Stimulated activated memory B cell treated with anti-CD40 and anti-IgM and Interleukin-4, amounts not matched to agents 10 μg/mL and 1 μg/mL and 100 μg/mL, for 72 hours (primary cell): ENCODE measurements around the gene MAZ.
"Not testable (repeated sequence)": the region's sequence is repeated elsewhere in the genome, so short reads cannot be mapped to it uniquely, and the experiment has no call there.

Experiments
- ATAC-seq: fragments of 150-1000 bp; cut with Tn5 transposase; 2 replicates; pipeline ENCODE4 v1.10.0; 2021
- H3K27ac Mint-ChIP-seq: one replicate; pipeline ENCODE4 v1.8.0; 2022; ENCODE audit warnings: mild to moderate bottlenecking, mixed read lengths
- H3K27me3 Mint-ChIP-seq: one replicate; pipeline ENCODE4 v1.8.0; 2022; ENCODE audit warnings: mixed read lengths
- H3K36me3 Mint-ChIP-seq: one replicate; pipeline ENCODE4 v1.8.0; 2022; ENCODE audit warnings: mixed read lengths
- H3K4me1 Mint-ChIP-seq: one replicate; pipeline ENCODE4 v1.8.0; 2022; ENCODE audit warnings: mixed read lengths
- H3K4me3 Mint-ChIP-seq: one replicate; pipeline ENCODE4 v1.8.0; 2022; ENCODE audit warnings: mild to moderate bottlenecking, moderate library complexity, mixed read lengths
- H3K9me3 Mint-ChIP-seq: one replicate; pipeline ENCODE4 v1.8.0; 2022; ENCODE audit warnings: mixed read lengths

MAZ gene

GRCh38 chr16:29806099-29806579 is at the start of gene MAZ:
TSS of gene MAZ (plus strand) at chr16:29806529. CDS start at chr16:29806702, 173 bp downstream.
- peak; percentile 3 for ATAC-seq
- Mint-ChIP-seq H3K4me3 (peak within 1 kb of the TSS; percentile 99), H3K9me3 (no peaks in the 10 kb centered on the region), H3K27ac (peak within 1 kb of the TSS; percentile 98), H3K36me3 (peaks cover 51% of the 10 kb centered on the region), H3K4me1 (peaks cover 52% of the 10 kb centered on the region), H3K27me3 (no peaks in the 10 kb centered on the region)

- H3K27me3 Mint-ChIP-seq = no peaks in the 10 kb centered on the region
- H3K9me3 Mint-ChIP-seq = no peaks in the 10 kb centered on the region
- no peaks in the 10 kb centered on the region for H3K36me3 Mint-ChIP-seq
- H3K4me3 Mint-ChIP-seq = no peak overlapping the region
- ATAC-seq = no peak
- peaks cover 30% of the 10 kb centered on the region for H3K4me1 Mint-ChIP-seq
- H3K27ac Mint-ChIP-seq = peak overlapping the region; percentile 75
Observed at GRCh38 chr16:29756654-29757053, 49.7 kb upstream of the MAZ start.

GRCh38 chr16:29757086-29757485 is 49.2 kb upstream of the MAZ start:
- not testable (repeated sequence) for H3K4me3 Mint-ChIP-seq, H3K36me3 Mint-ChIP-seq, ATAC-seq, H3K27me3 Mint-ChIP-seq, H3K9me3 Mint-ChIP-seq
- H3K27ac Mint-ChIP-seq = peak overlapping the region; percentile 75
- peaks cover 30% of the 10 kb centered on the region for H3K4me1 Mint-ChIP-seq

GRCh38 chr16:29757950-29758466 is 48.3 kb upstream of the MAZ start:
- ATAC-seq = no peak
- Mint-ChIP-seq H3K27me3 (no peaks in the 10 kb centered on the region), H3K27ac (peak overlapping the region; percentile 24), H3K4me1 (peaks cover 30% of the 10 kb centered on the region), H3K36me3 (no peaks in the 10 kb centered on the region), H3K9me3 (no peaks in the 10 kb centered on the region), H3K4me3 (no peak overlapping the region)

- H3K27ac Mint-ChIP-seq = no peak overlapping the region
- no peak for ATAC-seq
- H3K36me3 Mint-ChIP-seq = no peaks in the 10 kb centered on the region
- H3K4me1 Mint-ChIP-seq = peaks cover 18% of the 10 kb centered on the region
- no peaks in the 10 kb centered on the region for H3K27me3 Mint-ChIP-seq
- H3K9me3 Mint-ChIP-seq = no peaks in the 10 kb centered on the region
- no peak overlapping the region for H3K4me3 Mint-ChIP-seq
Observed at GRCh38 chr16:29760567-29761279, 45.6 kb upstream of the MAZ start.

GRCh38 chr16:29761280-29761651 is 45.1 kb upstream of the MAZ start:
- H3K4me1 Mint-ChIP-seq = peaks cover 13% of the 10 kb centered on the region
- not testable (repeated sequence) for H3K27me3 Mint-ChIP-seq, H3K36me3 Mint-ChIP-seq, H3K9me3 Mint-ChIP-seq, H3K27ac Mint-ChIP-seq, H3K4me3 Mint-ChIP-seq, ATAC-seq

- H3K4me1 Mint-ChIP-seq = peaks cover 12% of the 10 kb centered on the region
- no peaks in the 10 kb centered on the region for H3K36me3 Mint-ChIP-seq
- no peak overlapping the region for H3K27ac Mint-ChIP-seq
- H3K4me3 Mint-ChIP-seq = no peak overlapping the region
- ATAC-seq = no peak
- H3K27me3 Mint-ChIP-seq = no peaks in the 10 kb centered on the region
- H3K9me3 Mint-ChIP-seq = no peaks in the 10 kb centered on the region
Observed at GRCh38 chr16:29761882-29762281, 44.4 kb upstream of the MAZ start.

GRCh38 chr16:29763326-29763725 is 43.0 kb upstream of the MAZ start:
- Mint-ChIP-seq H3K4me3 (no peak overlapping the region), H3K27me3 (no peaks in the 10 kb centered on the region), H3K9me3 (no peaks in the 10 kb centered on the region), H3K36me3 (no peaks in the 10 kb centered on the region), H3K27ac (peak overlapping the region; percentile 15), H3K4me1 (peaks cover 6% of the 10 kb centered on the region)
- ATAC-seq = no peak

GRCh38 chr16:29765167-29766032 is 40.9 kb upstream of the MAZ start:
- no peaks in the 10 kb centered on the region for H3K27me3 Mint-ChIP-seq
- H3K4me3 Mint-ChIP-seq = no peak overlapping the region
- H3K9me3 Mint-ChIP-seq = no peaks in the 10 kb centered on the region
- peak overlapping the region; percentile 0 for H3K27ac Mint-ChIP-seq
- no peak for ATAC-seq
- H3K4me1 Mint-ChIP-seq = no peaks in the 10 kb centered on the region
- no peaks in the 10 kb centered on the region for H3K36me3 Mint-ChIP-seq

- Mint-ChIP-seq H3K9me3 (no peaks in the 10 kb centered on the region), H3K4me1 (no peaks in the 10 kb centered on the region), H3K4me3 (no peak overlapping the region), H3K36me3 (no peaks in the 10 kb centered on the region), H3K27me3 (no peaks in the 10 kb centered on the region), H3K27ac (peak overlapping the region; percentile 0)
- ATAC-seq = no peak
Observed at GRCh38 chr16:29766571-29766970, 39.8 kb upstream of the MAZ start.

- H3K4me1 Mint-ChIP-seq = peaks cover under 1% of the 10 kb centered on the region
- no peaks in the 10 kb centered on the region for H3K36me3 Mint-ChIP-seq
- H3K27ac Mint-ChIP-seq = no peak overlapping the region
- no peak overlapping the region for H3K4me3 Mint-ChIP-seq
- ATAC-seq = no peak
- H3K27me3 Mint-ChIP-seq = no peaks in the 10 kb centered on the region
- no peaks in the 10 kb centered on the region for H3K9me3 Mint-ChIP-seq
Observed at GRCh38 chr16:29767062-29767461, 39.3 kb upstream of the MAZ start.

GRCh38 chr16:29769507-29769906 is 36.8 kb upstream of the MAZ start:
- peaks cover 6% of the 10 kb centered on the region for H3K4me1 Mint-ChIP-seq
- H3K27ac Mint-ChIP-seq = peak overlapping the region; percentile 31
- no peaks in the 10 kb centered on the region for H3K36me3 Mint-ChIP-seq
- no peaks in the 10 kb centered on the region for H3K9me3 Mint-ChIP-seq
- no peak overlapping the region for H3K4me3 Mint-ChIP-seq
- ATAC-seq = no peak
- no peaks in the 10 kb centered on the region for H3K27me3 Mint-ChIP-seq

GRCh38 chr16:29770250-29770929 is 35.9 kb upstream of the MAZ start:
- H3K4me1 Mint-ChIP-seq = peaks cover 6% of the 10 kb centered on the region
- H3K9me3 Mint-ChIP-seq = no peaks in the 10 kb centered on the region
- no peak for ATAC-seq
- H3K27ac Mint-ChIP-seq = peak overlapping the region; percentile 31
- H3K4me3 Mint-ChIP-seq = no peak overlapping the region
- H3K36me3 Mint-ChIP-seq = no peaks in the 10 kb centered on the region
- H3K27me3 Mint-ChIP-seq = no peaks in the 10 kb centered on the region

GRCh38 chr16:29772330-29772729 is 34.0 kb upstream of the MAZ start:
- H3K9me3 Mint-ChIP-seq, ATAC-seq, H3K4me1 Mint-ChIP-seq, H3K36me3 Mint-ChIP-seq, H3K27ac Mint-ChIP-seq, H3K27me3 Mint-ChIP-seq, H3K4me3 Mint-ChIP-seq: not testable (repeated sequence)

- H3K27me3 Mint-ChIP-seq = no peaks in the 10 kb centered on the region
- H3K27ac Mint-ChIP-seq = no peak overlapping the region
- no peaks in the 10 kb centered on the region for H3K9me3 Mint-ChIP-seq
- peaks cover 6% of the 10 kb centered on the region for H3K4me1 Mint-ChIP-seq
- H3K4me3 Mint-ChIP-seq = no peak overlapping the region
- no peak for ATAC-seq
- H3K36me3 Mint-ChIP-seq = no peaks in the 10 kb centered on the region
Observed at GRCh38 chr16:29774730-29775129, 31.6 kb upstream of the MAZ start.
